H1 (cell line): Measurements from ENCODE around the gene JAK2.

Experiments used
- CTCF ChIP-seq, 3 experiments: IDR thresholded peaks; 1 replicate in 2 of 3; 2 replicates in 1 of 3; pipeline versions ENCODE4 v1.5.1 to v1.6.1; 2011; ENCODE audit warnings: low read length in 3 of 3, mild to moderate bottlenecking in 3 of 3, inconsistent platforms in 2 of 3, low read depth in 1 of 3, moderate library complexity in 1 of 3; ENCODE audit not compliant: insufficient read depth in 1 of 3; ENCODE audit errors: control extremely low read depth in 1 of 3
- EP300 ChIP-seq, 2 experiments: IDR thresholded peaks; 1 replicate in 1 of 2; 2 replicates in 1 of 2; pipeline ENCODE4 v1.6.1; 2011 to 2012; ENCODE audit warnings: low read depth in 2 of 2, low read length in 2 of 2, mild to moderate bottlenecking in 2 of 2, borderline replicate concordance in 1 of 2, inconsistent platforms in 1 of 2, moderate library complexity in 1 of 2
- MAX ChIP-seq: IDR thresholded peaks from 2 replicates; pipeline ENCODE4 v1.6.1; 2012; ENCODE audit warnings: inconsistent platforms
- POLR2A ChIP-seq, 2 experiments: IDR thresholded peaks; 1 replicate in 1 of 2; 2 replicates in 1 of 2; pipeline ENCODE4 v1.6.1; 2011; ENCODE audit warnings: low read depth in 2 of 2, low read length in 2 of 2, mild to moderate bottlenecking in 2 of 2; ENCODE audit errors: control extremely low read depth in 1 of 2
- SIX5 ChIP-seq: IDR thresholded peaks from 2 replicates; pipeline ENCODE4 v1.6.1; 2011; ENCODE audit warnings: mild to moderate bottlenecking, low read depth, low read length
- YY1 ChIP-seq: IDR thresholded peaks from 2 replicates; pipeline ENCODE4 v1.6.1; 2011; ENCODE audit warnings: low read depth, mild to moderate bottlenecking, low read length

GRCh38 chr9:4982721-4983482 lies 2.2 kb upstream of the JAK2 start:
- TF ChIP-seq CTCF (IDR thresholded peaks at IDR 0.05; ENCODE audit: control extremely low read depth in 1 of 3, insufficient read depth in 1 of 3, low read depth in 1 of 3, low read length in 3 of 3) (no peak), YY1 (no peak), SIX5 (no peak), EP300 (IDR thresholded peaks at IDR 0.05; ENCODE audit: borderline replicate concordance in 1 of 2, low read depth in 2 of 2, low read length in 2 of 2) (no peak), POLR2A (IDR thresholded peaks at IDR 0.05; ENCODE audit: control extremely low read depth in 1 of 2, low read depth in 2 of 2, low read length in 2 of 2) (no peak), MAX (no peak)
